Activated gamma-delta T cell treated with Interleukin-2 at 50 U/mL for 16 hours (primary cell): ENCODE measurements around the gene C1orf50.
"Not testable (repeated sequence)": the region's sequence is repeated elsewhere in the genome, so short reads cannot be mapped to it uniquely, and the experiment has no call there.

Source experiments
- DNase-seq: peaks from one replicate; pipeline ENCODE4 v3.0.0-alpha.2; 2020

The C1orf50 gene

GRCh38 chr1:42766741-42767509, at the start of gene C1orf50, which contains the start of gene P3H1:
C1orf50 (plus strand) TSS chr1:42767249; CDS start chr1:42767312, 63 bp downstream.
P3H1 (minus strand) TSS chr1:42767028; CDS start chr1:42766971, 57 bp downstream.
- peak; percentile 99 for DNase-seq

- no peak for DNase-seq
Measured at GRCh38 chr1:42720868-42721267, 46.2 kb upstream of the C1orf50 start.

GRCh38 chr1:42721926-42722325, 45.1 kb upstream of the C1orf50 start:
- DNase-seq, result no peak

- not testable (repeated sequence) for DNase-seq
Measured at GRCh38 chr1:42722403-42722802, 44.6 kb upstream of the C1orf50 start.

GRCh38 chr1:42723511-42723910, 43.5 kb upstream of the C1orf50 start:
- no peak for DNase-seq

GRCh38 chr1:42725820-42726219, 41.2 kb upstream of the C1orf50 start:
- DNase-seq, result not testable (repeated sequence)

- no peak for DNase-seq
Measured at GRCh38 chr1:42730002-42730401, 37.0 kb upstream of the C1orf50 start.

GRCh38 chr1:42730988-42731387, 36.1 kb upstream of the C1orf50 start:
- DNase-seq, result no peak

GRCh38 chr1:42731585-42731984, 35.5 kb upstream of the C1orf50 start:
- DNase-seq, result no peak

- DNase-seq, result no peak
Measured at GRCh38 chr1:42732126-42732680, 34.8 kb upstream of the C1orf50 start.

GRCh38 chr1:42733415-42734200, 33.4 kb upstream of the C1orf50 start:
- no peak for DNase-seq

- DNase-seq, result no peak
Measured at GRCh38 chr1:42734201-42735035, 32.6 kb upstream of the C1orf50 start.

GRCh38 chr1:42735056-42735455, 32.0 kb upstream of the C1orf50 start:
- no peak for DNase-seq

- no peak for DNase-seq
Measured at GRCh38 chr1:42735477-42736105, 31.5 kb upstream of the C1orf50 start.

GRCh38 chr1:42736152-42736551, 30.9 kb upstream of the C1orf50 start:
- no peak for DNase-seq

GRCh38 chr1:42736571-42737200, 30.4 kb upstream of the C1orf50 start:
- no peak for DNase-seq

- DNase-seq, result no peak
Measured at GRCh38 chr1:42737257-42737656, 29.8 kb upstream of the C1orf50 start.

GRCh38 chr1:42737986-42738677, 28.9 kb upstream of the C1orf50 start:
- no peak for DNase-seq

GRCh38 chr1:42738678-42739226, 28.3 kb upstream of the C1orf50 start:
- no peak for DNase-seq

- no peak for DNase-seq
Measured at GRCh38 chr1:42739753-42740700, 27.0 kb upstream of the C1orf50 start, which contains the start of gene CLDN19. CLDN19 (minus strand) TSS chr1:42740236; CDS start chr1:42740063, 173 bp downstream.
